Measurements from ENCODE around the gene ADAM22.

GRCh38 chr7:88091988-88092675 lies 158.1 kb downstream of the ADAM22 start:
- TF ChIP-seq CTCF (IDR thresholded peaks at IDR 0.05; ENCODE audit: poor library complexity, severe bottlenecking) (no peak), EZH2 (IDR thresholded peaks at IDR 0.05; ENCODE audit: borderline replicate concordance, insufficient read depth, low read length, poor library complexity, severe bottlenecking) (no peak), RAD21 (conservative IDR thresholded peaks at IDR 0.05) (no peak)
